Breast epithelium (tissue), 4 donors: ENCODE measurements around the gene KRTAP13-2. TPM values are rescaled to one million over a fixed set of nuclear protein-coding genes. Genes with fewer than 3 reads are reported as not detected.

Source experiments
- DNase-seq, 2 donors: peaks; one replicate each; pipeline ENCODE4 v3.0.0-alpha.2; 2019; ENCODE audit warnings: low spot score in 2 of 2
- H3K27ac ChIP-seq, 2 donors: fragments of 200-600 bp; sonication (generic) in 1 of 2; one replicate each; pipeline ENCODE4 v1.5.1; 2016 to 2019; ENCODE audit warnings: mild to moderate bottlenecking in 1 of 2
- H3K27me3 ChIP-seq, 2 donors: fragments of 200-600 bp; sonication (generic) in 1 of 2; one replicate each; pipeline versions ENCODE4 v1.5.1 to v1.6.0; 2017 to 2019; ENCODE audit warnings: control low read depth in 1 of 2, mild to moderate bottlenecking in 1 of 2
- H3K36me3 ChIP-seq: fragments of 200-600 bp; one replicate; pipeline ENCODE4 v1.5.1; 2019
- H3K4me1 ChIP-seq, 2 donors: fragments of 200-600 bp; sonication (generic); one replicate each; pipeline ENCODE4 v1.5.1; 2016 to 2019; ENCODE audit warnings: control low read depth in 1 of 2
- H3K4me3 ChIP-seq, 3 donors: fragments of 200-600 bp; sonication (generic); 1 replicate in 2 of 3; 2 replicates in 1 of 3; pipeline ENCODE4 v1.5.1; 2016 to 2019; ENCODE audit warnings: mild to moderate bottlenecking in 3 of 3, moderate library complexity in 2 of 3
- H3K9me3 ChIP-seq, 2 donors: fragments of 200-600 bp; sonication (generic) in 1 of 2; one replicate each; pipeline ENCODE4 v1.5.1; 2016 to 2019; ENCODE audit warnings: control low read depth in 1 of 2
- POLR2A ChIP-seq: fragments of 450-650 bp; IDR thresholded peaks from one replicate; pipeline ENCODE4 v1.6.1; 2016; ENCODE audit warnings: antibody characterized with exemption, mild to moderate bottlenecking, moderate library complexity
- POLR2AphosphoS5 ChIP-seq, 3 donors: sonication (generic); formaldehyde crosslinking; IDR thresholded peaks; one replicate each; pipeline ENCODE4 v1.6.1; 2017; ENCODE audit warnings: antibody characterized with exemption in 3 of 3
- intact Hi-C: fragments of 100-400 bp; cut with DNase I; formaldehyde crosslinking; loops from one replicate; pipeline ENCODE4 v1.15.1; 2023; ENCODE audit warnings: low total_unique reads
- total RNA-seq, 3 donors: library from RNA; depleted of rRNA; stranded (reverse); fragments of >200 nt; gene quantifications; one replicate each; pipeline ENCODE4 v1.1.0, GENCODE V29; 2016
- TF ChIP-seq, protein P1 (sequence below), 3 donors: fragments of 450-650 bp; IDR thresholded peaks; one replicate each; pipeline ENCODE4 v1.5.1; 2016 to 2017; ENCODE audit warnings: antibody characterized with exemption in 3 of 3, mild to moderate bottlenecking in 3 of 3, moderate library complexity in 3 of 3

KRTAP13-2 gene, protein sequence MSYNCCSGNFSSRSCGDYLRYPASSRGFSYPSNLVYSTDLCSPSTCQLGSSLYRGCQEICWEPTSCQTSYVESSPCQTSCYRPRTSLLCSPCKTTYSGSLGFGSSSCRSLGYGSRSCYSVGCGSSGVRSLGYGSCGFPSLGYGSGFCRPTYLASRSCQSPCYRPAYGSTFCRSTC
- total RNA-seq: not detected

DNA sequence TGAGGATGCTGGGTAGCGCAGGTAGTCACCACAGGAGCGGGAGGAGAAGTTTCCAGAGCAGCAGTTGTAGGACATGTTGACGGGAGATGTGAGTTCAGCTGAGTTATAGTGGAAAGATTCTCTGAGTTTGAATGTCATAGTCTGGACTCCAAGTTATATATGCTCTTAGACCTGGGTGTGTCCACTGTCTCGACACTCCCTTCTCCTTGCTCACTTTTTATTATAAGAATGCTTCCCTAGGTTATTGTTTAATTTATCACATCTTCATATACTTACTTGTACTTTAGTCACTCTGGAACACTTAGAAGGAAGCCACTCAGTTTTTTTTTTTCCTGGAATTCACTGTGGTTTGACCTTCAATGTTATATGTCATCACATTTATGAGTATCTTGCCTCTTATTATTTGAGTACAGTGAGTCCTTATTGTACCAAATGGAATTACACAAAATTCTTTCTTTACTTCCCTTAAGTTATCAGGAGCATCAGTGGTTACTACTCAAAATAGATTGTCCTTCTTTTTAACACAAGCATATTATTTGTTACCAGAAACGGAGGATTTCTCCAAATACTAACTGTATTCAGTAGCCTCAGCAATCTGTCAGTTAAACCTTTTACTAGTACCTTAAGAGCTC lies at the start of gene KRTAP13-2:
KRTAP13-2 (minus strand) TSS at position 133 of the 632 bp plus-strand sequence; CDS start at position 75, 58 bp downstream.
- Histone ChIP-seq H3K36me3 (no peaks in the 10 kb centered on the region), H3K4me1 (no peaks in the 10 kb centered on the region), H3K27ac (no peak within 1 kb of the TSS), H3K27me3 (no peaks in the 10 kb centered on the region), H3K4me3 (no peak within 1 kb of the TSS), H3K9me3 (no peaks in the 10 kb centered on the region)
- TF ChIP-seq, protein P1, sequence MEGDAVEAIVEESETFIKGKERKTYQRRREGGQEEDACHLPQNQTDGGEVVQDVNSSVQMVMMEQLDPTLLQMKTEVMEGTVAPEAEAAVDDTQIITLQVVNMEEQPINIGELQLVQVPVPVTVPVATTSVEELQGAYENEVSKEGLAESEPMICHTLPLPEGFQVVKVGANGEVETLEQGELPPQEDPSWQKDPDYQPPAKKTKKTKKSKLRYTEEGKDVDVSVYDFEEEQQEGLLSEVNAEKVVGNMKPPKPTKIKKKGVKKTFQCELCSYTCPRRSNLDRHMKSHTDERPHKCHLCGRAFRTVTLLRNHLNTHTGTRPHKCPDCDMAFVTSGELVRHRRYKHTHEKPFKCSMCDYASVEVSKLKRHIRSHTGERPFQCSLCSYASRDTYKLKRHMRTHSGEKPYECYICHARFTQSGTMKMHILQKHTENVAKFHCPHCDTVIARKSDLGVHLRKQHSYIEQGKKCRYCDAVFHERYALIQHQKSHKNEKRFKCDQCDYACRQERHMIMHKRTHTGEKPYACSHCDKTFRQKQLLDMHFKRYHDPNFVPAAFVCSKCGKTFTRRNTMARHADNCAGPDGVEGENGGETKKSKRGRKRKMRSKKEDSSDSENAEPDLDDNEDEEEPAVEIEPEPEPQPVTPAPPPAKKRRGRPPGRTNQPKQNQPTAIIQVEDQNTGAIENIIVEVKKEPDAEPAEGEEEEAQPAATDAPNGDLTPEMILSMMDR (IDR thresholded peaks at IDR 0.05): no peak
- TF ChIP-seq POLR2AphosphoS5 (IDR thresholded peaks at IDR 0.05) (no peak), POLR2A (no peak)
- intact Hi-C loops: no loop called here
- DNase-seq: no peak

DNA sequence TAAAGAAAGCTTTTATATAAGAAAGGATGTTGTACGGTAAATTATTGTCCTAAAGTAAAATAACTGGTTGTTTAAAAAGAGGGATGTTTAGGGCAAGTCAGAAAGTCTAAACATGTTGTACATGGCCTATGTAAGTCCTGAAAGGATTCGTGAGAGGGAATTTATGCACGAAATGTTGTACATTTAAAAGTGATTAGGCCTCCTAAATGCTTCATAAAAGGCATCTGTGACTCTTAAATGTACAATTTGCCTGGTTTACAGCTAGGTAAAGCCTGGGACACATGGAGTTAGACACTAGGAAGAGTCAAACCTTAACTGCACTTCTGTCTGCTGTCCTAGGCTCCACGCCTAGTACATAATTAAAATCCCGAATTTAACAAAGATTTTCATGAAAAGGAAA lies 43.9 kb upstream of the KRTAP13-2 start:
- Histone ChIP-seq H3K4me1 (no peaks in the 10 kb centered on the region), H3K4me3 (no peak overlapping the region), H3K27me3 (no peaks in the 10 kb centered on the region), H3K9me3 (peaks cover 0 to 7% of the 10 kb centered on the region in 2 donors), H3K36me3 (no peaks in the 10 kb centered on the region), H3K27ac (no peak overlapping the region)
- TF ChIP-seq POLR2A: no peak
- TF ChIP-seq, protein P1 (IDR thresholded peaks at IDR 0.05): no peak
- TF ChIP-seq POLR2AphosphoS5 (IDR thresholded peaks at IDR 0.05): no peak
- intact Hi-C loops: no loop called here
- DNase-seq: no peak

DNA sequence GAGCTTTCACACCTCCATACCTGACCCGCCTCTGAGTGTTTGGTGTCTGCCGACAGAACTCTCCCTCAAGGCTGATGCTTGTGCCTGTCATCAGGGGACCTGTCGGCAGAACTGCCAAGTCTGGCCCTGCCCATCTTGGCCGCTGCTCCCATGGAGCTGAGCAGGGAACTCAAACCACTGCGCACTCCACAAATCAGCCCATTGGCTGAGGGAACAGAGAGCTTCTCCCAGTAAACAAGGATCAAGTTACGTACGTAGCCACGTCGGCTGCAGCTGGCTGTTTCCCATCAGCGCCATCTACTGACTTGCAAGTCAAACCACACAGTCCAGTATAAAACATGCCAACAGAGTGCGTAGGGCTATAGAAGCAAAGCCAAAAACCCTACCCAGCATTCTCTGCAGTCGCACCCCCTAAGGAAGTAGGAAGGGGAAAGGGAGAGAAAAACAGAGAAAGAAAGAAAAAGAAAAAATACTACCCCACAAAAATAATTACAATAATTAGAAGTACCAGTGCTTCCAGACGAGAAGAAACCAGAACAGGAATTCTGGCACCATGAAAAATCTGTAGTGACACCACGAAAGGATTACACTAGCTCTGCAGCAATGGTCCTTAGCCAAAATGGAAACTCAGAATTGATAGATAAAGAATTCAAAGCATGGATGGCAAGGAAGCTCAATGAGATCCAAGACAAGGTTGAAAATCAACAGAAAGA lies 36.9 kb upstream of the KRTAP13-2 start:
- Histone ChIP-seq H3K36me3 (no peaks in the 10 kb centered on the region), H3K9me3 (peaks cover 3 to 6% of the 10 kb centered on the region in 2 donors), H3K27me3 (no peaks in the 10 kb centered on the region), H3K4me1 (no peaks in the 10 kb centered on the region), H3K4me3 (peak overlapping the region in 1 of 3 donors; percentile 12), H3K27ac (no peak overlapping the region)
- TF ChIP-seq POLR2AphosphoS5 (IDR thresholded peaks at IDR 0.05) (no peak), POLR2A (no peak)
- TF ChIP-seq, protein P1 (IDR thresholded peaks at IDR 0.05): peak in 1 of 3 donors; percentile 18
- intact Hi-C loops: no loop called here
- peak; percentile 23 to 59 for DNase-seq

DNA sequence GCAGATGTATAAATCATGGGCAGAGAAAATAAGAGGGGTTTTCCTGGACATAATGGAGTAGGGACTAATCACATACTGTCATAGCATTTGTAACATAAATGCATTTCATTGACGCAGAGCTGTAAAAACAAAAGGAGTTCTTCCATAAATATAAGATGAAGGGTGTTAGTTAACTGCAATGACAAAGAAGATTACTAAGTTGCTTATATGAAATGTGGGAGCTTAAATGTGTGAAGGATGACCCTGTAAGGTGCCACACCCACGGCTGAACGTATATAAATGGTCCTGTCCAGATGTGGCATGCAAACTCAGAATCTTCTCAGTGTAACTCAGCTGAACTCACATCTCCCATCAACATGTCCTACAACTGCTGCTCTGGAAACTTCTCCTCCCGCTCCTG lies 23.7 kb upstream of the KRTAP13-2 start, which contains the start of gene KRTAP13-1:
KRTAP13-1 (plus strand) TSS at position 301 of the 400 bp plus-strand sequence; CDS start at position 357, 56 bp downstream.
- Histone ChIP-seq H3K4me3 (no peak within 1 kb of the TSS), H3K4me1 (no peaks in the 10 kb centered on the region), H3K36me3 (no peaks in the 10 kb centered on the region), H3K27ac (no peak within 1 kb of the TSS), H3K27me3 (no peaks in the 10 kb centered on the region), H3K9me3 (peaks cover 0 to 4% of the 10 kb centered on the region in 2 donors)
- TF ChIP-seq POLR2AphosphoS5 (IDR thresholded peaks at IDR 0.05): no peak
- TF ChIP-seq, protein P1 (IDR thresholded peaks at IDR 0.05): no peak
- TF ChIP-seq POLR2A: no peak
- intact Hi-C loops: no loop called here
- no peak for DNase-seq
